GM23338 (cell line): ENCODE measurements around the gene CAMTA1. TPM values are rescaled to one million over a fixed set of nuclear protein-coding genes. Genes with fewer than 3 reads are reported as not detected.
A peak's percentile ranks its signal among the peaks of the same experiment; 100 is the strongest.

ENCODE experiments used
- ATAC-seq: fragments of 200-7000 bp; cut with Tn5 transposase; 3 replicates; pipeline ENCODE4 v1.9.1; 2020
- DNase-seq: peaks from one replicate; pipeline ENCODE4 v3.0.0-alpha.2; 2015; ENCODE audit warnings: low spot score
- H2AFZ ChIP-seq: fragments of 200-600 bp; sonication (generic); 2 replicates; pipeline ENCODE4 v1.8.0; 2016; ENCODE audit warnings: antibody characterized with exemption, mild to moderate bottlenecking, moderate library complexity
- H3F3A ChIP-seq: fragments of 200-600 bp; sonication (generic); replicated peaks from 2 replicates; pipeline ENCODE4 v1.8.0; 2017; ENCODE audit warnings: antibody characterized with exemption, mixed run types, low read depth
- H3K27ac ChIP-seq: fragments of 200-600 bp; sonication (generic); 2 replicates; pipeline ENCODE4 v1.6.1; 2016; ENCODE audit warnings: low read depth
- H3K27me3 ChIP-seq: fragments of 200-600 bp; sonication (generic); 2 replicates; pipeline ENCODE4 v1.8.0; 2016; ENCODE audit warnings: mild to moderate bottlenecking, mixed run types, moderate library complexity; ENCODE audit not compliant: insufficient read depth
- H3K36me3 ChIP-seq: fragments of 200-600 bp; sonication (generic); 2 replicates; pipeline ENCODE4 v1.8.0; 2016; ENCODE audit warnings: mild to moderate bottlenecking; ENCODE audit not compliant: insufficient read depth
- H3K4me1 ChIP-seq: fragments of 200-600 bp; sonication (generic); 2 replicates; pipeline ENCODE4 v1.8.0; 2016; ENCODE audit warnings: mild to moderate bottlenecking, moderate library complexity; ENCODE audit not compliant: insufficient read depth
- H3K4me2 ChIP-seq: fragments of 200-600 bp; sonication (generic); 2 replicates; pipeline ENCODE4 v1.7.1; 2017; ENCODE audit warnings: mixed run types
- H3K4me3 ChIP-seq: fragments of 200-600 bp; sonication (generic); 2 replicates; pipeline ENCODE4 v1.6.1; 2016; ENCODE audit warnings: mixed run types
- H3K79me2 ChIP-seq: fragments of 200-600 bp; sonication (generic); replicated peaks from 2 replicates; pipeline ENCODE4 v1.8.0; 2017; ENCODE audit warnings: mild to moderate bottlenecking; ENCODE audit not compliant: insufficient read depth
- H3K9me2 ChIP-seq: fragments of 200-600 bp; sonication (generic); 2 replicates; pipeline ENCODE4 v1.8.0; 2017; ENCODE audit not compliant: insufficient read depth
- H4K20me1 ChIP-seq: fragments of 200-600 bp; sonication (generic); replicated peaks from 2 replicates; pipeline ENCODE4 v1.8.0; 2017; ENCODE audit warnings: mild to moderate bottlenecking; ENCODE audit not compliant: insufficient read depth
- H3K27ac Mint-ChIP-seq: 2 replicates; pipeline ENCODE4 v1.8.0; 2020; ENCODE audit warnings: inconsistent platforms, mild to moderate bottlenecking, moderate library complexity, mixed read lengths
- H3K27me3 Mint-ChIP-seq: 3 replicates; pipeline ENCODE4 v1.8.0; 2022; ENCODE audit warnings: low read depth, mild to moderate bottlenecking, moderate library complexity, mixed read lengths, inconsistent platforms; ENCODE audit not compliant: insufficient read depth, poor library complexity
- H3K36me3 Mint-ChIP-seq: 3 replicates; pipeline ENCODE4 v1.8.0; 2021; ENCODE audit warnings: low read depth, mild to moderate bottlenecking, inconsistent platforms, moderate library complexity, mixed read lengths
- H3K4me1 Mint-ChIP-seq: 3 replicates; pipeline ENCODE4 v1.8.0; 2020; ENCODE audit warnings: mild to moderate bottlenecking, inconsistent platforms, mixed read lengths
- H3K4me3 Mint-ChIP-seq: 3 replicates; pipeline ENCODE4 v1.8.0; 2021; ENCODE audit warnings: moderate library complexity, mild to moderate bottlenecking, inconsistent platforms, mixed read lengths
- H3K9me3 Mint-ChIP-seq: 3 replicates; pipeline ENCODE4 v1.8.0; 2020; ENCODE audit warnings: moderate library complexity, mild to moderate bottlenecking, inconsistent platforms, mixed read lengths
- CREB1 ChIP-seq: fragments of 250-450 bp; sonication (Bioruptor Pico); IDR thresholded peaks from 2 replicates; pipeline ENCODE4 v1.5.0; 2020; ENCODE audit warnings: low read depth, mild to moderate bottlenecking, moderate library complexity
- CTCF ChIP-seq, 2 experiments: fragments of 200-600 bp in 1 of 2; sonication (generic) in 1 of 2; conservative IDR thresholded peaks; 2 replicates each; pipeline versions ENCODE4 v1.5.1 to v1.6.1; 2016 to 2017; ENCODE audit warnings: antibody characterized with exemption in 2 of 2, low read depth in 2 of 2, mild to moderate bottlenecking in 2 of 2, moderate library complexity in 1 of 2
- ETS1 ChIP-seq: IDR thresholded peaks from 2 replicates; pipeline ENCODE4 v1.6.1; 2016; ENCODE audit warnings: antibody characterized with exemption
- EZH2 ChIP-seq: fragments of 200-600 bp; sonication (generic); IDR thresholded peaks from one replicate; pipeline ENCODE4 v1.8.0; 2017; ENCODE audit warnings: antibody characterized with exemption, mild to moderate bottlenecking, low read depth; ENCODE audit not compliant: unreplicated experiment
- EZH2phosphoT487 ChIP-seq: fragments of 200-600 bp; sonication (generic); IDR thresholded peaks from one replicate; pipeline ENCODE4 v1.8.1; 2018; ENCODE audit warnings: antibody characterized with exemption; ENCODE audit not compliant: unreplicated experiment
- JUNB ChIP-seq: IDR thresholded peaks from one replicate; pipeline ENCODE4 v1.6.1; 2016; ENCODE audit warnings: antibody characterized with exemption; ENCODE audit not compliant: unreplicated experiment
- NANOG ChIP-seq: IDR thresholded peaks from 2 replicates; pipeline ENCODE4 v1.6.1; 2016; ENCODE audit warnings: antibody characterized with exemption, borderline replicate concordance
- POLR2AphosphoS5 ChIP-seq: IDR thresholded peaks from 2 replicates; pipeline ENCODE4 v1.6.1; 2016; ENCODE audit warnings: antibody characterized with exemption, low read depth
- REST ChIP-seq: IDR thresholded peaks from one replicate; pipeline ENCODE4 v1.6.1; 2018; ENCODE audit warnings: antibody characterized with exemption; ENCODE audit not compliant: unreplicated experiment
- STAT1 ChIP-seq: IDR thresholded peaks from one replicate; pipeline ENCODE4 v1.6.1; 2016; ENCODE audit warnings: antibody characterized with exemption; ENCODE audit not compliant: unreplicated experiment
- ZNF114 ChIP-seq: fragments of 250-450 bp; sonication (Bioruptor Pico); IDR thresholded peaks from 2 replicates; pipeline ENCODE4 v1.5.0; 2020; ENCODE audit warnings: mild to moderate bottlenecking, moderate library complexity
- ZNF331 ChIP-seq: fragments of 250-450 bp; sonication (Bioruptor Pico); IDR thresholded peaks from 2 replicates; pipeline ENCODE4 v1.5.0; 2020; ENCODE audit warnings: low read depth, mild to moderate bottlenecking, moderate library complexity
- ZNF462 ChIP-seq: fragments of 250-450 bp; sonication (Bioruptor Pico); IDR thresholded peaks from 2 replicates; pipeline ENCODE4 v1.5.0; 2020; ENCODE audit warnings: mild to moderate bottlenecking, moderate library complexity
- polyA plus RNA-seq: library from polyadenylated mRNA; unstranded; fragments of >200 nt; fragmentation: Nextera tagmentation; extraction: Ambion mirVana; gene quantifications from 2 replicates; pipeline ENCODE4 v1.2.1, GENCODE V29; 2016
- total RNA-seq: library from RNA; depleted of rRNA; stranded (reverse); fragments of >200 nt; shearing (Covaris generic); gene quantifications from 2 replicates; pipeline ENCODE4 v1.2.3, GENCODE V29; 2014

The CAMTA1 gene
- total and polyA plus RNA-seq, 2 experiments from 2014 or later: 115 to 519 TPM

GRCh38 chr1:6984536-6984935 is 199.3 kb downstream of the CAMTA1 start:
- 0 out of 2 replicates have a peak overlapping the region, but pooled peaks have one; percentile 12 for H3K27ac Mint-ChIP-seq
- peaks cover 2% of the 10 kb centered on the region; the same call in 1 of the 3 replicates for H3K36me3 Mint-ChIP-seq
- H3K27me3 Mint-ChIP-seq: peaks cover 10% of the 10 kb centered on the region
- DNase-seq: no peak
- Histone ChIP-seq H3K9me2 (no peaks in the 10 kb centered on the region), H3K79me2 (no peaks in the 10 kb centered on the region), H3K27ac (no peak overlapping the region), H3K4me3 (no peak overlapping the region), H4K20me1 (no peaks in the 10 kb centered on the region), H3F3A (no peaks in the 10 kb centered on the region), H3K27me3 (no peaks in the 10 kb centered on the region), H3K4me2 (no peak overlapping the region), H2AFZ (no peak overlapping the region), H3K4me1 (0 out of 2 replicates have a peak, but pooled peaks cover 5% of the 10 kb centered on the region), H3K36me3 (no peaks in the 10 kb centered on the region)
- H3K4me1 Mint-ChIP-seq: peaks cover 23% of the 10 kb centered on the region
- no peaks in the 10 kb centered on the region; the same call in 2 of the 3 replicates for H3K9me3 Mint-ChIP-seq
- TF ChIP-seq CREB1 (CRISPR knock-in tag): no peak
- TF ChIP-seq ZNF114 (CRISPR knock-in tag): no peak
- no peak for TF ChIP-seq EZH2phosphoT487
- no peak for TF ChIP-seq POLR2AphosphoS5
- no peak for TF ChIP-seq REST
- no peak for TF ChIP-seq CTCF (conservative IDR thresholded peaks at IDR 0.05; ENCODE audit: low read depth in 2 of 2)
- TF ChIP-seq EZH2: no peak
- TF ChIP-seq NANOG: no peak
- no peak for TF ChIP-seq ETS1
- no peak for TF ChIP-seq STAT1
- TF ChIP-seq JUNB: no peak
- TF ChIP-seq ZNF462 (CRISPR knock-in tag): no peak
- TF ChIP-seq ZNF331: no peak
- no peak for ATAC-seq
- H3K4me3 Mint-ChIP-seq: no peak overlapping the region
